Activated CD4-positive, alpha-beta memory T cell treated with anti-CD3 and anti-CD28 coated beads for 36 hours (primary cell): ENCODE results near the gene SACS. TPM values are rescaled to one million over a fixed set of nuclear protein-coding genes. Genes with fewer than 3 reads are reported as not detected.
"Not testable (repeated sequence)": the region's sequence is repeated elsewhere in the genome, so short reads cannot be mapped to it uniquely, and the experiment has no call there.

Experiments
- CTCF ChIA-PET: fragments of 350-600 bp; sonication (Branson Sonifier 250); formaldehyde crosslinking; loops from one replicate; lab custom pipeline; 2021; ENCODE audit warnings: antibody characterized with exemption, inconsistent platforms; lab: Charles Lee
- POLR2A ChIA-PET: fragments of 350-600 bp; sonication (Branson Sonifier 250); formaldehyde crosslinking; loops from one replicate; lab custom pipeline; 2021; ENCODE audit warnings: antibody characterized with exemption; lab: Charles Lee
- DNase-seq: peaks from one replicate; pipeline ENCODE4 v3.0.0-alpha.2; 2020
- H3K27ac Mint-ChIP-seq: one replicate; pipeline ENCODE4 v1.8.0; 2021; ENCODE audit warnings: mixed read lengths
- H3K27me3 Mint-ChIP-seq: one replicate; pipeline ENCODE4 v1.8.0; 2021; ENCODE audit warnings: mixed read lengths
- H3K36me3 Mint-ChIP-seq: one replicate; pipeline ENCODE4 v1.8.0; 2021; ENCODE audit warnings: mixed read lengths
- H3K4me1 Mint-ChIP-seq: one replicate; pipeline ENCODE4 v1.8.0; 2021; ENCODE audit warnings: low read depth, mixed read lengths
- H3K4me3 Mint-ChIP-seq: one replicate; pipeline ENCODE4 v1.8.0; 2021; ENCODE audit warnings: mild to moderate bottlenecking, mixed read lengths
- H3K9me3 Mint-ChIP-seq: one replicate; pipeline ENCODE4 v1.8.0; 2021; ENCODE audit warnings: mixed read lengths
- intact Hi-C: fragments of 100-400 bp; cut with micrococcal nuclease; formaldehyde crosslinking; loops from one replicate; pipeline ENCODE4 v1.15.1; 2023
- total RNA-seq, 2 experiments: library from RNA; stranded (reverse); gene quantifications; one replicate each; pipeline ENCODE4 v1.2.3, GENCODE V29; 2021

SACS gene
- total RNA-seq, 2 experiments from 2014 or later: 32.4 to 33.5 TPM

GRCh38 chr13:23430664-23431063 is 2.8 kb downstream of the SACS start:
- Mint-ChIP-seq H3K27ac (no peak overlapping the region), H3K4me3 (no peak overlapping the region), H3K9me3 (no peaks in the 10 kb centered on the region), H3K4me1 (peaks cover 2% of the 10 kb centered on the region), H3K36me3 (no peaks in the 10 kb centered on the region), H3K27me3 (peaks cover 26% of the 10 kb centered on the region)
- CTCF ChIA-PET: no interaction called here
- intact Hi-C loops: no loop called here
- POLR2A ChIA-PET: no interaction called here
- no peak for DNase-seq

GRCh38 chr13:23427881-23428528 is 5.5 kb downstream of the SACS start:
- Mint-ChIP-seq H3K9me3 (no peaks in the 10 kb centered on the region), H3K4me1 (peaks cover under 1% of the 10 kb centered on the region), H3K27ac (no peak overlapping the region), H3K36me3 (no peaks in the 10 kb centered on the region), H3K27me3 (peaks cover 19% of the 10 kb centered on the region), H3K4me3 (no peak overlapping the region)
- no peak for DNase-seq
- intact Hi-C loops: no loop called here
- ChIA-PET POLR2A (no interaction called here), CTCF (no interaction called here)

- POLR2A ChIA-PET: no interaction called here
- intact Hi-C loops: no loop called here
- peaks cover 19% of the 10 kb centered on the region for H3K27me3 Mint-ChIP-seq
- no peak overlapping the region for H3K27ac Mint-ChIP-seq
- H3K4me3 Mint-ChIP-seq: no peak overlapping the region
- no peaks in the 10 kb centered on the region for H3K36me3 Mint-ChIP-seq
- DNase-seq: no peak
- H3K9me3 Mint-ChIP-seq: no peaks in the 10 kb centered on the region
- CTCF ChIA-PET: no interaction called here
- H3K4me1 Mint-ChIP-seq: no peaks in the 10 kb centered on the region
Observed at GRCh38 chr13:23427342-23427843, 6.1 kb downstream of the SACS start.

GRCh38 chr13:23421596-23421995 is 11.9 kb downstream of the SACS start:
- ChIA-PET POLR2A (interaction anchor here (0.7 kb wide), 1 partner anchor 1030 kb away, joined by 4 read pairs; no protein-coding TSS in a partner anchor), CTCF (interaction anchor here (0.5 kb wide), 1 partner anchor 46 kb away, joined by 3 read pairs; no protein-coding TSS in a partner anchor)
- no peaks in the 10 kb centered on the region for H3K9me3 Mint-ChIP-seq
- no peak overlapping the region for H3K27ac Mint-ChIP-seq
- H3K4me1 Mint-ChIP-seq: no peaks in the 10 kb centered on the region
- intact Hi-C loops: no loop called here
- no peak overlapping the region for H3K4me3 Mint-ChIP-seq
- no peaks in the 10 kb centered on the region for H3K36me3 Mint-ChIP-seq
- no peak for DNase-seq
- no peaks in the 10 kb centered on the region for H3K27me3 Mint-ChIP-seq

GRCh38 chr13:23418776-23419683 is 14.5 kb downstream of the SACS start:
- no peaks in the 10 kb centered on the region for H3K27me3 Mint-ChIP-seq
- ChIA-PET CTCF (interaction anchor here (0.7 kb wide), 1 partner anchor 9 kb away, joined by 4 read pairs; no protein-coding TSS in a partner anchor), POLR2A (no interaction called here)
- intact Hi-C loops: no loop called here
- H3K4me3 Mint-ChIP-seq: no peak overlapping the region
- DNase-seq: no peak
- no peak overlapping the region for H3K27ac Mint-ChIP-seq
- no peaks in the 10 kb centered on the region for H3K36me3 Mint-ChIP-seq
- H3K9me3 Mint-ChIP-seq: no peaks in the 10 kb centered on the region
- no peaks in the 10 kb centered on the region for H3K4me1 Mint-ChIP-seq

GRCh38 chr13:23414682-23415081 is 18.8 kb downstream of the SACS start:
- no peaks in the 10 kb centered on the region for H3K36me3 Mint-ChIP-seq
- H3K4me3 Mint-ChIP-seq: no peak overlapping the region
- intact Hi-C loops: no loop called here
- no peaks in the 10 kb centered on the region for H3K4me1 Mint-ChIP-seq
- H3K27ac Mint-ChIP-seq: no peak overlapping the region
- CTCF ChIA-PET: no interaction called here
- DNase-seq: no peak
- no peaks in the 10 kb centered on the region for H3K9me3 Mint-ChIP-seq
- no peaks in the 10 kb centered on the region for H3K27me3 Mint-ChIP-seq
- POLR2A ChIA-PET: no interaction called here

GRCh38 chr13:23411706-23412105 is 21.8 kb downstream of the SACS start:
- Mint-ChIP-seq H3K27me3 (no peaks in the 10 kb centered on the region), H3K27ac (no peak overlapping the region), H3K36me3 (no peaks in the 10 kb centered on the region), H3K4me3 (no peak overlapping the region), H3K9me3 (no peaks in the 10 kb centered on the region), H3K4me1 (peaks cover 2% of the 10 kb centered on the region)
- ChIA-PET POLR2A (no interaction called here), CTCF (no interaction called here)
- no peak for DNase-seq
- intact Hi-C loops: no loop called here

- H3K36me3 Mint-ChIP-seq: no peaks in the 10 kb centered on the region
- no peak for DNase-seq
- H3K27me3 Mint-ChIP-seq: no peaks in the 10 kb centered on the region
- no peaks in the 10 kb centered on the region for H3K9me3 Mint-ChIP-seq
- ChIA-PET POLR2A (no interaction called here), CTCF (no interaction called here)
- intact Hi-C loops: no loop called here
- no peak overlapping the region for H3K27ac Mint-ChIP-seq
- H3K4me1 Mint-ChIP-seq: peaks cover 3% of the 10 kb centered on the region
- no peak overlapping the region for H3K4me3 Mint-ChIP-seq
Observed at GRCh38 chr13:23411220-23411619, 22.3 kb downstream of the SACS start.

GRCh38 chr13:23408026-23408425 is 25.5 kb downstream of the SACS start:
- ChIA-PET CTCF (no interaction called here), POLR2A (no interaction called here)
- Mint-ChIP-seq H3K27ac (no peak overlapping the region), H3K9me3 (no peaks in the 10 kb centered on the region), H3K27me3 (peaks cover 4% of the 10 kb centered on the region), H3K36me3 (no peaks in the 10 kb centered on the region), H3K4me1 (peaks cover 3% of the 10 kb centered on the region), H3K4me3 (no peak overlapping the region)
- intact Hi-C loops: no loop called here
- no peak for DNase-seq

- intact Hi-C loops, H3K36me3 Mint-ChIP-seq, CTCF ChIA-PET, POLR2A ChIA-PET, H3K27ac Mint-ChIP-seq, H3K9me3 Mint-ChIP-seq, DNase-seq, H3K4me1 Mint-ChIP-seq, H3K4me3 Mint-ChIP-seq, H3K27me3 Mint-ChIP-seq: not testable (repeated sequence)
Observed at GRCh38 chr13:23401156-23401555, 32.3 kb downstream of the SACS start.

GRCh38 chr13:23399347-23399746 is 34.2 kb downstream of the SACS start:
- Mint-ChIP-seq H3K4me1 (no peaks in the 10 kb centered on the region), H3K27me3 (peaks cover 9% of the 10 kb centered on the region), H3K36me3 (no peaks in the 10 kb centered on the region), H3K27ac (no peak overlapping the region), H3K4me3 (no peak overlapping the region), H3K9me3 (peaks cover 8% of the 10 kb centered on the region)
- DNase-seq: no peak
- intact Hi-C loops: no loop called here
- POLR2A ChIA-PET: no interaction called here
- CTCF ChIA-PET: no interaction called here

- no peak overlapping the region for H3K4me3 Mint-ChIP-seq
- DNase-seq: no peak
- ChIA-PET CTCF (no interaction called here), POLR2A (no interaction called here)
- no peaks in the 10 kb centered on the region for H3K4me1 Mint-ChIP-seq
- no peak overlapping the region for H3K27ac Mint-ChIP-seq
- no peaks in the 10 kb centered on the region for H3K36me3 Mint-ChIP-seq
- peaks cover 5% of the 10 kb centered on the region for H3K27me3 Mint-ChIP-seq
- peaks cover 5% of the 10 kb centered on the region for H3K9me3 Mint-ChIP-seq
- intact Hi-C loops: no loop called here
Observed at GRCh38 chr13:23394821-23395220, 38.7 kb downstream of the SACS start.
